Fibroblast of the aortic adventitia (primary cell): ENCODE data around the gene FAAP20. TPM values are rescaled to one million over a fixed set of nuclear protein-coding genes. Genes with fewer than 3 reads are reported as not detected.

Experiments used
- DNase-seq: peaks from one replicate; pipeline ENCODE4 v3.0.0-alpha.2; 2010; ENCODE audit warnings: low read depth
- H3K4me3 ChIP-seq: 2 replicates; pipeline ENCODE4 v1.5.1; 2011; ENCODE audit warnings: low read depth, mild to moderate bottlenecking, control low read depth, low read length, moderate library complexity
- total RNA-seq: library from RNA; depleted of rRNA; stranded (reverse); fragments of >200 nt; gene quantifications from 2 replicates; pipeline ENCODE4 v1.2.3, GENCODE V29; 2012; ENCODE audit warnings: low replicate concordance
- TF ChIP-seq, protein P1 (sequence below): IDR thresholded peaks from 2 replicates; pipeline ENCODE4 v1.5.1; 2011; ENCODE audit warnings: mild to moderate bottlenecking, low read length, control low read depth, inconsistent platforms; ENCODE audit not compliant: insufficient read depth

Gene FAAP20
- total RNA-seq, 1 donor = 23.2 TPM

DNA sequence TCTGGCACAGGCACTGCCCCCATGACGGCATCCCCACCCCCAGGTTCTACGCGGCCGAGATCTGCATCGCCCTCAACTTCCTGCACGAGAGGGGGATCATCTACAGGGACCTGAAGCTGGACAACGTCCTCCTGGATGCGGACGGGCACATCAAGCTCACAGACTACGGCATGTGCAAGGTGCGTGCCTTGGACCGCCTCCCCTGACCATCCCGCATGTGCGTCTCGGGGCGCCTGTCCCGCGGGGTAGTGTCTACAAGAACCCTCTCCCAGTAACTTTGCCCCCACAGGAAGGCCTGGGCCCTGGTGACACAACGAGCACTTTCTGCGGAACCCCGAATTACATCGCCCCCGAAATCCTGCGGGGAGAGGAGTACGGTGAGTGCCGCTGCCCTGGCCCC lies 22.6 kb downstream of the FAAP20 start:
- H3K4me3 ChIP-seq = no peak overlapping the region
- TF ChIP-seq, protein P1, sequence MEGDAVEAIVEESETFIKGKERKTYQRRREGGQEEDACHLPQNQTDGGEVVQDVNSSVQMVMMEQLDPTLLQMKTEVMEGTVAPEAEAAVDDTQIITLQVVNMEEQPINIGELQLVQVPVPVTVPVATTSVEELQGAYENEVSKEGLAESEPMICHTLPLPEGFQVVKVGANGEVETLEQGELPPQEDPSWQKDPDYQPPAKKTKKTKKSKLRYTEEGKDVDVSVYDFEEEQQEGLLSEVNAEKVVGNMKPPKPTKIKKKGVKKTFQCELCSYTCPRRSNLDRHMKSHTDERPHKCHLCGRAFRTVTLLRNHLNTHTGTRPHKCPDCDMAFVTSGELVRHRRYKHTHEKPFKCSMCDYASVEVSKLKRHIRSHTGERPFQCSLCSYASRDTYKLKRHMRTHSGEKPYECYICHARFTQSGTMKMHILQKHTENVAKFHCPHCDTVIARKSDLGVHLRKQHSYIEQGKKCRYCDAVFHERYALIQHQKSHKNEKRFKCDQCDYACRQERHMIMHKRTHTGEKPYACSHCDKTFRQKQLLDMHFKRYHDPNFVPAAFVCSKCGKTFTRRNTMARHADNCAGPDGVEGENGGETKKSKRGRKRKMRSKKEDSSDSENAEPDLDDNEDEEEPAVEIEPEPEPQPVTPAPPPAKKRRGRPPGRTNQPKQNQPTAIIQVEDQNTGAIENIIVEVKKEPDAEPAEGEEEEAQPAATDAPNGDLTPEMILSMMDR = no peak
- DNase-seq = no peak

DNA sequence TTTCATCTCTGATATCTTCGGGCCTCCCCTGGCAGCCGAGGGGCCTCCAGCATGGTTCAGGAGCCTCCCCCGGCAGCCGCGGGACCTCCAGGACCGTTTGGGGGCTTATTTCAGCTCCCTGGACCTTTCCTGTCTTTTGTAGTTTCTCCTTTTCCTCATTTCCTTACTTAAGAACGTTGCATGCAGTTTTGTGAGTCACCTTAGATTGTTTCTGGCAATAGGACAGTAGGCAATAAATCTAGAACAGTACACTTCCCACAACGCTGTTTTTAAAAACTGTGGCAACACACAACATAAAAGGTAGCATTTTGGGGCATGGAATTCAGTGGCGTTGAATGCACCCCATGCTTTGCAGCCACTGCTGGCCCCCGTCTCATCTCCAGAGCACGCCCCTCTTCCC lies 24.4 kb downstream of the FAAP20 start:
- no peak overlapping the region for H3K4me3 ChIP-seq
- DNase-seq = peak; percentile 32

DNA sequence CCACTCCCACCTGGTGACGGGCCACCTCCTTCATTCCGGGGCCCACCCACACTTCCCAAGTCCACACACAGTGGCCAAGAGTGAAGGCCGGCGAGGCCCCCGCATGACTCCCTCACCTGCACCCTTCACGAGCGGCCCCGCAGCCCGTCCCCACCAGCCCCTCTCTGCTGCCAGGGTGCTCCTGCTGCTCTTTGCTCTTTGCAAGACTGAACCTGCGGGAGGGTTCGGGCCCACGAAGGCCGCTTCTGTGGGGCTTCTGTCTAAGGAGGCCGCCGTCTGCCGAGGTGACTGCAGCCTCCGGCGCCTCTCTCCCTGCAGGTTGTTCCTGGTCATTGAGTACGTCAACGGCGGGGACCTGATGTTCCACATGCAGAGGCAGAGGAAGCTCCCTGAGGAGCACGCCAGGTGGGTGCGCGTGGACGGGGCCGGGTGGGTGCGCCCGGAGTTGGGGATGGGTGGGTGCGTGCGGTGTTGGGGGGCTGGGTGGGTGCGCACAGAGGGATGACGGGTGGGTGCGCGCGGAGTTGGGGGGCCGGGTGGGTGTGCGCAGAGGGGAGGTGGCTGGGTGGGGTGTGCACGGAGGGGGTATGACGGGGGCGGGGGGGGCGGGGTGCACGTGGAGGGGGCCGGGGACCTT lies 25.3 kb downstream of the FAAP20 start:
- no peak overlapping the region for H3K4me3 ChIP-seq
- TF ChIP-seq, protein P1 = no peak
- no peak for DNase-seq

More for the DNA sequence above, 24.4 kb downstream of the FAAP20 start:
- TF ChIP-seq, protein P1 = no peak

DNA sequence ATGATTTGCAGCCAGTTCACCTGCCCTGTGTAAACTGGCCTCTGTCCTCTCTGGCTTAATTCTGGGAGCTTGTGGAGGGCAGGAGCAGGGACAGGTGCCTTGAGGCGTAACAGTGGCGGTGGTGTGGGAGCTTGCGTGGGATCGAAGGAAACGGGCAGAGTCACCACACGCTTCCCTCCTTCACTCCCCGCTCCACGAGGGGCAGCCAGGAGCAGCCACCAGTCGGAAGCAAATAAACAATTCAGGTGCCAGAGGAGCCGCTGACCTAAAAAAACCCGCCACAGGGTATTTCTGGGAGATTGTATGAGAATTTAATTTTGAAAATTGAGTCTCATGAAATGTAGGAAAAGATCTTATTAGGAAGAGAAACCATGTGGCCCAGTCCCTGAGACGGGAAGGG lies 26.0 kb downstream of the FAAP20 start:
- DNase-seq = no peak
- TF ChIP-seq, protein P1 = no peak
- no peak overlapping the region for H3K4me3 ChIP-seq

DNA sequence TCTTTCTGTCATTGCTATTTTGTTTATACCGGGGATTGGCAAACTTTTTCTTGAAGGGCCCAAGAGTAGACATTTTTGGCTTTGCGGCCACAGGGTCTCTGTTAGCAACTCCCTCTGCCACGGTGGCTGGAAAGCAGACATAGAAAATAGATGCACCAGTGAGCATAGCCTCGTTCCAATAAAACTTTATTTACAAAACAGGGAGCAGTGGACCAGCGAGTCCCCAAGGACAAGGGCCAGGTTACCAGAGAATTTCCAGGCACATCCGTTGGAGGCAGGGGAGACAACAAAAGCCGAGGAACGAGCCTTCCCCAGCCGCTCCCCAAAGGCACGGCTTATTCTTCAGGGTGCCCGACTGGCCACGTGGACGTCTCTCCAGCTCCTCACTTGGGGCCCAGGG lies 26.5 kb downstream of the FAAP20 start:
- no peak for DNase-seq
- no peak overlapping the region for H3K4me3 ChIP-seq
- TF ChIP-seq, protein P1 = no peak

DNA sequence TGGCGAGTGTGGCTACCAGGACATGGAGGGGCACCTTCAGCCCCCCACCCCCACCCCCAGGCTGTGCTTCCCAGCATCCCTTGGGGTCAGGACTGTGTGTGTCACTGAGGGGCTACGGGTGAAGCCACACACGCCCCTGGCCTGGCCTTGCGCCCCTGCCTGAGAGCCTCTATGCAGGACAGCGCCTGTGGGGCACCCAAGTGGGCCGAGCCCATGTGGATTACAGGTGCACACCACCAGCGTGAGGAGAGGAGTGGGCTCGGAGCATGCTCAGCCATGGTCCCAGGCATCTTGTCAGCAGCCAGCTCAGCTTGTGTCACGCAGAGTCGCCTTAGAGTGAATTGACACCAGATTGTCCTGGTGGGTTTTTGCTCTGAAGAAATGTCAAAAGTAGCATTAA lies 27.9 kb downstream of the FAAP20 start:
- TF ChIP-seq, protein P1 = no peak
- H3K4me3 ChIP-seq = no peak overlapping the region
- no peak for DNase-seq

DNA sequence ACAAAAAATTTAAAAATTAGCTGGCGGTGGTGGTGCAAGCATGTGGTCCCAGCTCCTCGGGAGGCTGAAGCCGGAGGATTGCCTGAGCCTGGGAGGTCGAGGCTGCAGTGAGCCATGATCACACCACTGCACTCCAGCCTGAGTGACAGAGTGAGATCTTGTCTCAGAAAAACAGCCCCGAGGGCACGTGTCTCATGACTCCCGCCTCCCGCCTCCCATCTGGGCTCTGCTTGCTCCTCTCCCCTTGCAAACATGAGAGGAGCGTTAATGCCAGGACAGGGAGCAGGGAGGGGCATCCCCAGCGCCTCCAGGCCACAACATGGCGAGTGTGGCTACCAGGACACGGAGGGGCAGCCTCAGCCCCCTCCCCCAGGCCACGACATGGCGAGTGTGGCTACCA lies 28.3 kb downstream of the FAAP20 start:
- H3K4me3 ChIP-seq = no peak overlapping the region
- DNase-seq = no peak
- TF ChIP-seq, protein P1 = no peak
